Measurements from ENCODE around the gene CEP170. TPM values are rescaled to one million over a fixed set of nuclear protein-coding genes. Genes with fewer than 3 reads are reported as not detected.

The CEP170 gene
- total RNA-seq, 6 experiments from 2014 or later, result 12.6 to 24.6 (median 14.6) TPM

GRCh38 chr1:243280571-243281129, 25.6 kb upstream of the CEP170 start:
- TF ChIP-seq CTCF (IDR thresholded peaks at IDR 0.05), result no peak
- no peak for TF ChIP-seq POLR2A (IDR thresholded peaks at IDR 0.05)

GRCh38 chr1:243275316-243275715, 20.2 kb upstream of the CEP170 start:
- Histone ChIP-seq H3K27me3 (no peaks in the 10 kb centered on the region), H3K27ac (no peak overlapping the region), H3K36me3 (peaks cover 0 to 15% (median 3%) of the 10 kb centered on the region in 4 donors), H3K4me1 (no peaks in the 10 kb centered on the region), H3K4me3 (no peak overlapping the region), H3K9me3 (no peaks in the 10 kb centered on the region)
- ATAC-seq (no peak), DNase-seq (no peak)
- intact Hi-C loops (cut with DNase I), result no loop called here
- WGBS (ENCODE audit: insufficient coverage, low coverage, low lambda C conversion rate, missing lambda C conversion rate), result 83% methylated on average over 3 of the region's 3 CpGs
- no peak for TF ChIP-seq POLR2A (IDR thresholded peaks at IDR 0.05)
- TF ChIP-seq CTCF (IDR thresholded peaks at IDR 0.05), result no peak

More at GRCh38 chr1:243280571-243281129, 25.6 kb upstream of the CEP170 start:
- intact Hi-C loops (cut with DNase I), result no loop called here
- no peak for DNase-seq
- H3K27me3 ChIP-seq, result no peaks in the 10 kb centered on the region
- H3K9me3 ChIP-seq, result no peaks in the 10 kb centered on the region
- WGBS (ENCODE audit: insufficient coverage, low coverage, low lambda C conversion rate, missing lambda C conversion rate), result 44% methylated on average over 3 of the region's 3 CpGs
- H3K27ac ChIP-seq, result no peak overlapping the region
- ATAC-seq, result no peak
- H3K4me1 ChIP-seq, result no peaks in the 10 kb centered on the region
- H3K4me3 ChIP-seq, result no peak overlapping the region
- peaks cover 0 to 3% (median 0%) of the 10 kb centered on the region in 4 donors for H3K36me3 ChIP-seq

GRCh38 chr1:243273945-243274344, 18.9 kb upstream of the CEP170 start:
- Histone ChIP-seq H3K36me3 (peaks cover 0 to 15% (median 3%) of the 10 kb centered on the region in 4 donors), H3K4me1 (no peaks in the 10 kb centered on the region), H3K27ac (no peak overlapping the region), H3K4me3 (no peak overlapping the region), H3K27me3 (no peaks in the 10 kb centered on the region), H3K9me3 (no peaks in the 10 kb centered on the region)
- DNase-seq (no peak), ATAC-seq (no peak)
- WGBS (ENCODE audit: insufficient coverage, low coverage, low lambda C conversion rate, missing lambda C conversion rate), result 90% methylated on average over 2 of the region's 2 CpGs
- intact Hi-C loops (cut with DNase I), result no loop called here
- TF ChIP-seq POLR2A (IDR thresholded peaks at IDR 0.05), result no peak
- no peak for TF ChIP-seq CTCF (IDR thresholded peaks at IDR 0.05)

GRCh38 chr1:243273506-243273905, 18.4 kb upstream of the CEP170 start:
- 87% methylated on average over 3 of the region's 3 CpGs for WGBS (ENCODE audit: insufficient coverage, low coverage, low lambda C conversion rate, missing lambda C conversion rate)
- Histone ChIP-seq H3K4me3 (no peak overlapping the region), H3K27me3 (no peaks in the 10 kb centered on the region), H3K27ac (no peak overlapping the region), H3K4me1 (no peaks in the 10 kb centered on the region), H3K36me3 (peaks cover 0 to 15% (median 3%) of the 10 kb centered on the region in 4 donors), H3K9me3 (no peaks in the 10 kb centered on the region)
- ATAC-seq (no peak), DNase-seq (no peak)
- no peak for TF ChIP-seq POLR2A (IDR thresholded peaks at IDR 0.05)
- TF ChIP-seq CTCF (IDR thresholded peaks at IDR 0.05), result no peak
- intact Hi-C loops (cut with DNase I), result no loop called here

- Histone ChIP-seq H3K4me1 (no peaks in the 10 kb centered on the region), H3K27me3 (no peaks in the 10 kb centered on the region), H3K9me3 (no peaks in the 10 kb centered on the region), H3K36me3 (peaks cover 0 to 15% (median 3%) of the 10 kb centered on the region in 4 donors), H3K4me3 (no peak overlapping the region), H3K27ac (no peak overlapping the region)
- ATAC-seq (no peak), DNase-seq (no peak)
- intact Hi-C loops (cut with DNase I), result no loop called here
- TF ChIP-seq CTCF (IDR thresholded peaks at IDR 0.05) (no peak), POLR2A (IDR thresholded peaks at IDR 0.05) (no peak)
Observed at GRCh38 chr1:243272401-243272800, 17.3 kb upstream of the CEP170 start.

Measured in right lobe of liver (tissue), 6 donors.